Measurements from ENCODE around the gene AIP.

AIP gene

GRCh38 chr11:67534070-67534679, 51.3 kb downstream of the AIP start:
- DNase-seq (ENCODE audit: low read depth), result no peak

GRCh38 chr11:67535561-67535960, 52.7 kb downstream of the AIP start:
- DNase-seq (ENCODE audit: low read depth), result no peak

- no peak for DNase-seq (ENCODE audit: low read depth)
These were observed 55.5 kb downstream of the AIP start for GRCh38 chr11:67538306-67538705.

- no peak for DNase-seq (ENCODE audit: low read depth)
These were observed 56.1 kb downstream of the AIP start for GRCh38 chr11:67538823-67539505.

GRCh38 chr11:67539550-67539949, 56.7 kb downstream of the AIP start:
- no peak for DNase-seq (ENCODE audit: low read depth)

All from stimulated activated CD8-positive, alpha-beta memory T cell treated with anti-CD3 and anti-CD28 coated beads, Interleukin-15, amount 100 ng/mL, for 24 hours (primary cell).